Uterus (tissue), 2 donors: ENCODE measurements around the gene HEG1.

Source experiments
- CTCF ChIP-seq, 4 experiments: fragments of 200-600 bp in 2 of 4; fragments of 450-650 bp in 2 of 4; sonication (generic) in 2 of 4; IDR thresholded peaks; one replicate each; pipeline ENCODE4 v1.5.1; 2016 to 2019; ENCODE audit warnings: antibody characterized with exemption in 4 of 4, mild to moderate bottlenecking in 2 of 4, moderate library complexity in 1 of 4
- POLR2A ChIP-seq, 2 donors: fragments of 450-650 bp; IDR thresholded peaks; one replicate each; pipeline ENCODE4 v1.6.1; 2016; ENCODE audit warnings: antibody characterized with exemption in 2 of 2, mild to moderate bottlenecking in 1 of 2, moderate library complexity in 1 of 2

GRCh38 chr3:124952282-124952855 is 103.4 kb downstream of the HEG1 start:
- TF ChIP-seq CTCF (IDR thresholded peaks at IDR 0.05) (no peak), POLR2A (IDR thresholded peaks at IDR 0.05) (no peak)
